Ecto neural progenitor cell (in vitro differentiated cells): ENCODE measurements around the gene SARNP.
A peak's percentile ranks its signal among the peaks of the same experiment; 100 is the strongest.
"Not testable (repeated sequence)": the region's sequence is repeated elsewhere in the genome, so short reads cannot be mapped to it uniquely, and the experiment has no call there.

Experiments
- DNase-seq: peaks from one replicate; pipeline ENCODE4 v3.0.0-alpha.2; 2018; ENCODE audit warnings: low spot score

The SARNP gene

GRCh38 chr12:55817345-55818139 lies at the start of gene SARNP, which contains the start of gene ORMDL2:
SARNP (minus strand) TSS chr12:55817724; CDS start chr12:55817701, 23 bp downstream.
ORMDL2 (plus strand) TSS chr12:55818041; CDS start chr12:55819000, 959 bp downstream.
- peak; percentile 99 for DNase-seq

GRCh38 chr12:55866454-55867004 lies 49.0 kb upstream of the SARNP start:
- not testable (repeated sequence) for DNase-seq

GRCh38 chr12:55865327-55865726 lies 47.8 kb upstream of the SARNP start:
- no peak for DNase-seq

- DNase-seq = not testable (repeated sequence)
Observed at GRCh38 chr12:55862931-55863330, 45.4 kb upstream of the SARNP start.

GRCh38 chr12:55862286-55862685 lies 44.8 kb upstream of the SARNP start:
- DNase-seq = no peak

GRCh38 chr12:55861871-55862270 lies 44.3 kb upstream of the SARNP start:
- no peak for DNase-seq

GRCh38 chr12:55861396-55861795 lies 43.9 kb upstream of the SARNP start:
- no peak for DNase-seq

- DNase-seq = no peak
Observed at GRCh38 chr12:55852740-55853139, 35.2 kb upstream of the SARNP start.

GRCh38 chr12:55850893-55851292 lies 33.4 kb upstream of the SARNP start:
- DNase-seq = no peak

- DNase-seq = no peak
Observed at GRCh38 chr12:55850401-55850800, 32.9 kb upstream of the SARNP start.

- no peak for DNase-seq
Observed at GRCh38 chr12:55849616-55850343, 32.3 kb upstream of the SARNP start.

- DNase-seq = no peak
Observed at GRCh38 chr12:55847603-55848291, 30.2 kb upstream of the SARNP start.

- no peak for DNase-seq
Observed at GRCh38 chr12:55847033-55847432, 29.5 kb upstream of the SARNP start.

GRCh38 chr12:55845785-55846496 lies 28.4 kb upstream of the SARNP start:
- DNase-seq = no peak

- DNase-seq = no peak
Observed at GRCh38 chr12:55845361-55845760, 27.8 kb upstream of the SARNP start.

- DNase-seq = no peak
Observed at GRCh38 chr12:55844961-55845360, 27.4 kb upstream of the SARNP start.

- no peak for DNase-seq
Observed at GRCh38 chr12:55843431-55843830, 25.9 kb upstream of the SARNP start.

GRCh38 chr12:55842681-55843429 lies 25.3 kb upstream of the SARNP start, which contains the start of gene MMP19:
MMP19 (minus strand) TSS chr12:55842936; CDS start chr12:55842830, 106 bp downstream.
- no peak for DNase-seq

GRCh38 chr12:55840581-55841351 lies 23.2 kb upstream of the SARNP start:
- no peak for DNase-seq
